Caco-2 (cell line): ENCODE data around the gene PCBP3. TPM values are rescaled to one million over a fixed set of nuclear protein-coding genes. Genes with fewer than 3 reads are reported as not detected.

Experiments used
- BruUV-seq: library from RNA; stranded (reverse); fragments of 400-500 nt; replicated peaks from 2 replicates; lab custom pipeline; 2021; lab: Mats Ljungman, UMichigan
- CTCF ChIA-PET: fragments of 300-600 bp; sonication (Branson Sonifier 250); formaldehyde crosslinking; loops from one replicate; lab custom pipeline; 2022; ENCODE audit warnings: antibody characterized with exemption; lab: Charles Lee
- POLR2A ChIA-PET: fragments of 300-600 bp; sonication (Branson Sonifier 250); formaldehyde crosslinking; loops from one replicate; lab custom pipeline; 2022; ENCODE audit warnings: antibody characterized with exemption; lab: Charles Lee
- DNase-seq, 2 experiments: peaks; one replicate each; pipeline versions ENCODE4 v3.0.0 to v3.0.0-alpha.2; 2020 to 2022
- H3K27me3 ChIP-seq: replicated peaks from 2 replicates; pipeline ENCODE4 v1.6.0; 2011; ENCODE audit warnings: low read length; ENCODE audit not compliant: control insufficient read depth, insufficient read depth
- H3K36me3 ChIP-seq: 2 replicates; pipeline ENCODE4 v1.5.1; 2011; ENCODE audit warnings: low read length; ENCODE audit not compliant: control insufficient read depth, insufficient read depth
- H3K4me1 ChIP-seq: fragments of 250-450 bp; sonication (Bioruptor Pico); 2 replicates; pipeline ENCODE4 v1.5.1; 2020; ENCODE audit warnings: mild to moderate bottlenecking
- H3K4me3 ChIP-seq: 2 replicates; pipeline ENCODE4 v1.5.1; 2011; ENCODE audit warnings: low read depth, mild to moderate bottlenecking, control low read depth, low read length
- H3K9me3 ChIP-seq: fragments of 250-450 bp; sonication (Bioruptor Pico); 2 replicates; pipeline ENCODE4 v1.5.1; 2020; ENCODE audit warnings: mild to moderate bottlenecking, moderate library complexity
- H3K27ac Mint-ChIP-seq: one replicate; pipeline ENCODE4 v1.8.0; 2022; ENCODE audit warnings: mixed read lengths; ENCODE audit not compliant: unreplicated experiment
- H3K27me3 Mint-ChIP-seq: one replicate; pipeline ENCODE4 v1.8.0; 2022; ENCODE audit warnings: mixed read lengths; ENCODE audit not compliant: insufficient read depth, unreplicated experiment
- H3K36me3 Mint-ChIP-seq: one replicate; pipeline ENCODE4 v1.8.0; 2022; ENCODE audit warnings: mild to moderate bottlenecking, mixed read lengths; ENCODE audit not compliant: insufficient read depth, unreplicated experiment
- H3K4me1 Mint-ChIP-seq: one replicate; pipeline ENCODE4 v1.8.0; 2022; ENCODE audit warnings: low read depth, mixed read lengths; ENCODE audit not compliant: unreplicated experiment
- H3K4me3 Mint-ChIP-seq: one replicate; pipeline ENCODE4 v1.8.0; 2022; ENCODE audit warnings: mild to moderate bottlenecking, moderate library complexity, mixed read lengths; ENCODE audit not compliant: unreplicated experiment
- H3K9me3 Mint-ChIP-seq: one replicate; pipeline ENCODE4 v1.8.0; 2022; ENCODE audit warnings: mixed read lengths; ENCODE audit not compliant: unreplicated experiment
- CTCF ChIP-seq, 2 experiments: fragments of 200-600 bp in 1 of 2; IDR thresholded peaks; 1 replicate in 1 of 2; 2 replicates in 1 of 2; pipeline versions ENCODE4 v1.5.1 to v1.8.0; 2011 to 2022; ENCODE audit warnings: antibody characterized with exemption in 1 of 2, control low read depth in 1 of 2, inconsistent platforms in 1 of 2, low read depth in 1 of 2, low read length in 1 of 2, mild to moderate bottlenecking in 1 of 2, moderate library complexity in 1 of 2; ENCODE audit not compliant: insufficient read depth in 1 of 2, severe bottlenecking in 1 of 2, unreplicated experiment in 1 of 2
- intact Hi-C: fragments of 100-400 bp; cut with micrococcal nuclease; formaldehyde crosslinking; loops from one replicate; pipeline ENCODE4 v1.10.0; 2022; ENCODE audit not compliant: unreplicated experiment
- total RNA-seq: library from RNA; stranded (reverse); gene quantifications from 2 replicates; pipeline ENCODE4 v1.2.3, GENCODE V29; 2022

The PCBP3 gene
- total RNA-seq, 1 experiment from 2014 or later = 0.75 TPM

- H3K4me1 Mint-ChIP-seq = no peaks in the 10 kb centered on the region
- POLR2A ChIA-PET = no interaction called here
- H3K36me3 Mint-ChIP-seq = no peaks in the 10 kb centered on the region
- Histone ChIP-seq H3K9me3 (no peaks in the 10 kb centered on the region), H3K4me1 (peaks cover 3% of the 10 kb centered on the region; the same call in 1 of the 2 replicates), H3K27me3 (no peaks in the 10 kb centered on the region), H3K36me3 (no peaks in the 10 kb centered on the region), H3K4me3 (no peak overlapping the region)
- BruUV-seq = no TSS peak
- no peak for DNase-seq
- no peaks in the 10 kb centered on the region for H3K27me3 Mint-ChIP-seq
- no peak overlapping the region for H3K27ac Mint-ChIP-seq
- H3K4me3 Mint-ChIP-seq = no peak overlapping the region
- H3K9me3 Mint-ChIP-seq = no peaks in the 10 kb centered on the region
- TF ChIP-seq CTCF (IDR thresholded peaks at IDR 0.05; ENCODE audit: insufficient read depth in 1 of 2, low read depth in 1 of 2, low read length in 1 of 2, severe bottlenecking in 1 of 2, unreplicated experiment in 1 of 2) = no peak
- intact Hi-C loops = no loop called here
- CTCF ChIA-PET = no interaction called here
Measured at GRCh38 chr21:45945066-45945867, 301.7 kb downstream of the PCBP3 start.

- no peak overlapping the region for H3K27ac Mint-ChIP-seq
- no peaks in the 10 kb centered on the region for H3K36me3 ChIP-seq
- BruUV-seq = no TSS peak
- H3K9me3 Mint-ChIP-seq = no peaks in the 10 kb centered on the region
- intact Hi-C loops = no loop called here
- H3K27me3 Mint-ChIP-seq = peaks cover under 1% of the 10 kb centered on the region
- CTCF ChIA-PET = no interaction called here
- no peaks in the 10 kb centered on the region for H3K27me3 ChIP-seq
- no peak for TF ChIP-seq CTCF (IDR thresholded peaks at IDR 0.05; ENCODE audit: insufficient read depth in 1 of 2, low read depth in 1 of 2, low read length in 1 of 2, severe bottlenecking in 1 of 2, unreplicated experiment in 1 of 2)
- POLR2A ChIA-PET = no interaction called here
- H3K9me3 ChIP-seq = no peaks in the 10 kb centered on the region
- H3K4me3 ChIP-seq = no peak overlapping the region
- no peaks in the 10 kb centered on the region for H3K4me1 Mint-ChIP-seq
- DNase-seq = no peak
- no peaks in the 10 kb centered on the region for H3K36me3 Mint-ChIP-seq
- no peak overlapping the region for H3K4me3 Mint-ChIP-seq
- peaks cover 3% of the 10 kb centered on the region; the same call in 1 of the 2 replicates for H3K4me1 ChIP-seq
Measured at GRCh38 chr21:45945868-45946210, 302.3 kb downstream of the PCBP3 start.

GRCh38 chr21:45947296-45947695 is 303.8 kb downstream of the PCBP3 start:
- no peak overlapping the region for H3K4me3 Mint-ChIP-seq
- no peaks in the 10 kb centered on the region for H3K27me3 ChIP-seq
- no peak for TF ChIP-seq CTCF (IDR thresholded peaks at IDR 0.05; ENCODE audit: insufficient read depth in 1 of 2, low read depth in 1 of 2, low read length in 1 of 2, severe bottlenecking in 1 of 2, unreplicated experiment in 1 of 2)
- H3K36me3 ChIP-seq = no peaks in the 10 kb centered on the region
- peaks cover 3% of the 10 kb centered on the region; the same call in 1 of the 2 replicates for H3K4me1 ChIP-seq
- CTCF ChIA-PET = no interaction called here
- no peak for DNase-seq
- H3K4me3 ChIP-seq = no peak overlapping the region
- no peaks in the 10 kb centered on the region for H3K9me3 Mint-ChIP-seq
- BruUV-seq = no TSS peak
- no peaks in the 10 kb centered on the region for H3K9me3 ChIP-seq
- intact Hi-C loops = no loop called here
- no peak overlapping the region for H3K27ac Mint-ChIP-seq
- H3K27me3 Mint-ChIP-seq = peaks cover 3% of the 10 kb centered on the region
- POLR2A ChIA-PET = no interaction called here
- no peaks in the 10 kb centered on the region for H3K4me1 Mint-ChIP-seq
- H3K36me3 Mint-ChIP-seq = no peaks in the 10 kb centered on the region
